GM21825 (cell line): Measurements from ENCODE around the gene ZNF682.
"Not testable (repeated sequence)": the region's sequence is repeated elsewhere in the genome, so short reads cannot be mapped to it uniquely, and the experiment has no call there.

ENCODE experiments used
- ATAC-seq: cut with Tn5 transposase; IDR thresholded peaks from one replicate; pipeline ENCODE4 v1.9.1; 2021; ENCODE audit warnings: mild to moderate bottlenecking, moderate library complexity; ENCODE audit not compliant: unreplicated experiment

Gene ZNF682

DNA sequence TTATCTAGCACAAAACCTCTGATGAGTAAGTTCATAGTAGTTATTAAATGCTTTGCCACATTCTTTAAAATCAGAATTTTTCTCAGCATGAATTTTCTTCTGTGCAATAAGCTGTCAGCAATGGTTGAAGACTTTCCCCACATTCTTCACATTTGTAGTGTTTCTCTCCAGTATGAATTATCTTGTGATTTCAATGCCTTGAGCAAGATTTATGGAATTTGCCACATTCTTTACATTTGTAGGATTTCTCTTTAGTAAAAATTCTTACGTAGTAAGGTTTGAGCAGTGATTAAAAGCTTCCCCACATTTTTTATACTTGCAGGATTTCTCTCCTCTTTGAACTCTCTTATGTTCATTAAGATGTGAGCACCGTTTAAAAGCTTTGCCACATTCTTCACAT, 33.6 kb downstream of the ZNF682 start:
- ATAC-seq: no peak

DNA sequence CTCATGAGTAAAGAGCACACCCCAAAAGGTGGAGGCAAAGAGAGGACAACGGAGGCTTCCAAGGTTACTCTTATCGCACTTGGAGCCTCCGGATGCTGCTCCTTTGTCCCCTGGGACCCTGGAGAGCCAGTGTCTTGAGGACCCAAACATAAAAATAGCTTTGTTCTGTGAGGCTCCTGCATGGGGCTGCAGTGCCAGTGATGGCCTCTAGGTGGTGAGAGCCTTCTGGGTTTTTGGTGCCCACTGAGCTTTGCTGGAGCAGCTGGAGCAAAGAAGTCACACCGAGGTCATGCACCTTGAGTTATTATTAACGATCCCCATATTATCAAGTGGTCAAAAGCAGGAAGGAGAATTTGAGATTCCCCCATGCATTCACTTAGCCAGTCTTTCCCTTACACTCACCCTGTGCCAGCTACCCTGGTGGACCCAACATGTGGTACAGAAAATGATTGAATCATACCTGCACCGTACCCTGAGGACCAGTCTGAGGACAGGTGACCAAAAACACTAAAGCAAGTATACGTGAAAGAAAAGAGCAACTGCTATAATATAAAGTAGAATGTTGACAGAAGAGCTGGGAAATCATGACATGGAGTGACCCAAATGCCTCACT, 41.5 kb downstream of the ZNF682 start:
- no peak for ATAC-seq

DNA sequence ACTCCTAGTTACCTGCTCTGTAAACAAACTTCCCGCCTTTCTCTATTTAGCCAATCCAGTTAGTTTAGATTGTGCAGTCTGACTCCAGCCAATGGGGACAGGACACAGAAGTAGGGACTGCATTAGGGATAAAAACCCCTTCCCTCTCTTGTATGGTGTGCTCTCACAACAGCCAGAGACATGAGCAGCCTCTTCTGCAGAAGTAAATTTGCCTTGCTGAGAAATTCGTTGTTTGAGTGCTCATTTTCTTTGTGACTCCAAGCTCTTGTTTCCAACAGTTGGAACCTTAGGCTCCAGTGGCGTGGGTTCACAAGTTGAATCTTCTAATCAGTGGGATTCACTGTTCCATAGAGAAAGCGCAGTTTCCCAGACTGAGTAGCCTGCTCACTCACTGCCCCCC, 72.4 kb downstream of the ZNF682 start:
- ATAC-seq: no peak

DNA sequence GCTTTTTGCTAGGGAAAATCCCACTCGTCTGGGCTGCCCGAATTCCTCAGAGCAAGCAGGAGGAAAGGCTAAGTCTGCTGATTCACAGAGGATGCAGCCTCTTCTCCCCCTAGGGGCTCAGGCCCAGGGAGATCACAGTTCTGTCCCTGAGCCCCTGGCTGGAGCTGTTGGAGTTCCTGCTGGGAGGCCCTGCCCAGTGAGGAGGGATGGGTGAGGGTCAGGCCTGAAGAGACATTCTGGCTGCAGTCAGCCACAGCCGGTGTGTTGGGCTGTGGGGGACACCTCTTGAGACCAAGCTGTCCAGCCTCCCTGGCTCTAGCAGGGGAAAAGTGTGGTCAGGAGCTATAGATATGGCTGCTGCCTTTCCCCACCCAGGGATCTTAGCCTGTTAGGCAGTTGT, 73.2 kb downstream of the ZNF682 start:
- not testable (repeated sequence) for ATAC-seq

DNA sequence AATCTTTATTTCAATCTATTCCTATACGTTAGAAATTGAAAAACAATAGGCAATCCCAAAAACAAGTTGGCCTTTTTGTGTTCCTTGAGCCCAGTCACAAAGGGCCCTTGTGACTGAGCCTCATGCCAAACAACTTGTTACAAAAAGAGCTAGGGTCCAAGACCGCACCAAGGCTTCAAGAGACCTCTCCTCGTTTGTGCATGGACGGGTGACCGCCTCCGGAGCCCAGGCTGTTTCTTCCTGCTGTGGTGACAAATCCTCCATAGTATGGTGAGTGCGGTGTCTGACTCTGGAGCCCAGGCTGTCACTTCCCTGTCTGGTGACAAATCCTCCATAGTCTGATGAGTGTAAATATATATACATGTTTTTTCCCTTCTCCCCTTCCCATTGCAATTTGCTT, 74.9 kb downstream of the ZNF682 start:
- no peak for ATAC-seq

DNA sequence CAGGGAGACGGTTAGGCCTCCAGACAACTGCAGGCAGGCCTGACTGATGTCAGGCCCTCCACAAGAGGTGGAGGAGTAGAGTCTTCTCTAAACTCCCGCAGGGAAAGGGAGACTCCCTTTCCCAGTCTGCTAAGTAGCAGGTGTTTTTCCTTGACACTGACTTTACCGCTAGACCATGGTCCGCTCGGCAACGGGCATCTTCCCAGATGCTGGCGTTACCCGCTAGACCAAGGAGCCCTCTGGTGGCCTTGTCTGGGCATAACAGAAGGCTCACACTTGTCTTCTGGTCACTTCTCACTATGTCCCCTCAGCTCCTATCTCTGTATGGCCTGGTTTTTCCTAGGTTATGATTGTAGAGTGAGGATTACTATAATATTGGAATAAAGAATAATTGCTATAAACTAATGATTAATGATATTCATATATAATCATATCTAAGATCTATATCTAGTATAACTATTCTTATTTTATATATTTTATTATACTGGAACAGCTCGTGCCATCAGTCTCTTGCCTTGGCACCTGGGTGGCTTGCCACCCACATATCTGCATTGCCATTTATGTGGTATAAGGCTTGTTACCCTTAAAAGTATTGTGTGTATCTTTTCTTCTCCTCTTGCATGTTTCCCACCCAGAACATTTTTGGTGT, 80.0 kb downstream of the ZNF682 start:
- ATAC-seq: not testable (repeated sequence)

DNA sequence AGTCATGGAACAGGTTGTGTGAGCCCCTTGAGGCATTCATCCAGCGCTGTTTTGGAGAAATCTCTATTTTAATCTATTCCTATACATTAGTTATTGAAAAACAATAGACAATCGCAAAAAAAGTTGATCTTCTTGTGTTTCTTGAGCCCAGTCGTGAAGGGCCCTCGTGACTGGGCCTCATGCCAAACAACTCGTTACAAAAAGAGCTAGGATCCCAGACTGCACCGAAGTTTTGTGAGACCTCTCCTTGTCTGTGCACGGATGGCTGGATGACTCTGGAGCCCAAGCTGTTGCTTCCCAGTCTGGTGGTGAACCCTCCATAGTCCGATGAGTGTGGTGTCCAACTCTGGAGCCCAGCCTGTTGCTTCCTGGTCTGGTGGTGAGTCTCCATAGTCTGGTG, 81.5 kb downstream of the ZNF682 start:
- not testable (repeated sequence) for ATAC-seq

DNA sequence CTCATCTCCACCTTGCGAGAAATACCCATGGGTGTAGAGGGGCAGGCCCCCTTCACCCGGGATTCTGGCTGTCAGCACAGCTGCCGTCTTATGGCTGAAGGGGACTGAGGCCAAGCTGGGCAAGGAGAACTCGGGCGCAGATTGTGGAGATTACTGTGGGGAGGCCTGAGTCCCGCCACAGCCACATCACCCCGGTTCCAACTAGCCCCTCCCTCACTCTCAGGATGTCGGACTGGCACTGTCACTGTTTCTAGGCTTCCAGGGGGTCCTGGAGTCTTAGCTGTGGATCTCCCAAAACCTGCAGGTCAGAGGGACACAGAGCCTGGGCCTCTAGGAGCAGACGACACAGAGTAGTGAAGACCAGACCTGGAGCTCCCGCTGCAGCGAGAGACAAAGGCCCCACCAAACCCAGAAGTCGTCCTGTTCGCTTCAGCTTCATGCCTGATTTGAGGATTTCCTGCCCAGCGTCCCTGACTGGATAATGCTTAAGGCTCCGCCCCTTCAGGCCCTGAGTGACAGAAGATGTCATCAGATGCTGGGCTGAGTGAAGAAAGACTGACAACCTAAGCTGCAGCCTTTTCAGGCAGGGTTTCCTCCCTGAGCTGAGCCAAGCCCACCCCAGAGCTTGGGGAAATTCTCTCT, 82.8 kb downstream of the ZNF682 start:
- no peak for ATAC-seq

DNA sequence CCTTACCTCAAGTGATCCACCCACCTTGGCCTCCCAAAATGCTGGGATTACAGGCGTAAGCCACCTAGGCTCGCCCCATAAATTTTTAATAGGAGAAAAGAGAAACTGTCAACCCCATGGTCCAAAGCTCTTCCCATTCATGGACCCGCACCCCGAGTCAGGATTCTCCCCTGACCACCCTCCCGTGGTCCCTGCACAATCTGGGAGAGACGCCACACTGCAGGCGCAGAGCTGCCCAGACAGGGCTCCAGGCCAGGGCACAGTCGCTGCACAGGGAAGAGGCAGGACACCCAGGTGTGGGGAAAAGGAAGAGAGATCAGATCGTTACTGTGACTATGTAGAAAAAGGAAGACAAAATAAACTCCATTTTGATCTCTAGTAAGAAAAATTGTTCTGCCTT, 84.1 kb downstream of the ZNF682 start:
- ATAC-seq: no peak
